GM12892 (cell line): ENCODE results near the gene NEDD4L.

Source experiments
- POLR2A ChIP-seq: IDR thresholded peaks from 2 replicates; pipeline ENCODE4 v1.6.1; 2011; ENCODE audit warnings: low read depth, low read length, control low read depth
- POLR2AphosphoS5 ChIP-seq: IDR thresholded peaks from 2 replicates; pipeline ENCODE4 v1.6.1; 2011; ENCODE audit warnings: low read depth, low read length, control low read depth

- TF ChIP-seq POLR2AphosphoS5 (no peak), POLR2A (no peak)
Measured at GRCh38 chr18:58337686-58338085, 293.7 kb downstream of the NEDD4L start.
